HepG2 (cell line): ENCODE measurements around the gene GPR85.

Experiments
- HNRNPK ChIP-seq: fragments of 200-400 bp; formaldehyde crosslinking; IDR thresholded peaks from 2 replicates; pipeline ENCODE4 v1.6.1; 2018; ENCODE audit warnings: low read length, low read depth, moderate library complexity, mild to moderate bottlenecking; ENCODE audit not compliant: poor library complexity, severe bottlenecking
- NR2F2 ChIP-seq: IDR thresholded peaks from 2 replicates; pipeline ENCODE4 v1.6.1; 2012; ENCODE audit warnings: low read depth, inconsistent platforms, borderline replicate concordance
- ZZZ3 ChIP-seq: sonication (generic); formaldehyde crosslinking; IDR thresholded peaks from 2 replicates; pipeline ENCODE4 v1.4.0; 2020; ENCODE audit warnings: missing genetic modification reagents, mild to moderate bottlenecking, borderline replicate concordance

GRCh38 chr7:113033959-113034358 lies 52.7 kb downstream of the GPR85 start:
- no peak for TF ChIP-seq NR2F2
- TF ChIP-seq HNRNPK = no peak
- no peak for TF ChIP-seq ZZZ3 (CRISPR knock-in tag)
